CD14-positive monocyte (primary cell): ENCODE results near the gene PLEKHM2. TPM values are rescaled to one million over a fixed set of nuclear protein-coding genes. Genes with fewer than 3 reads are reported as not detected.

Experiments
- DNase-seq, 3 donors: peaks; one replicate each; pipeline ENCODE4 v3.0.0-alpha.2; 2011 to 2022
- H2AFZ ChIP-seq: 2 replicates; pipeline ENCODE4 v1.6.0; 2012; ENCODE audit warnings: mild to moderate bottlenecking, low read depth, low read length, inconsistent platforms; ENCODE audit not compliant: insufficient read depth, poor library complexity, severe bottlenecking
- H3K27ac ChIP-seq, 2 donors: 1 replicate in 1 of 2; 2 replicates in 1 of 2; pipeline ENCODE4 v1.5.1; 2012 to 2013; ENCODE audit warnings: low read length in 2 of 2, control low read depth in 1 of 2, inconsistent platforms in 1 of 2, low read depth in 1 of 2, mild to moderate bottlenecking in 1 of 2
- H3K27me3 ChIP-seq, 2 donors: one replicate each; pipeline versions ENCODE4 v1.6.0 to v1.6.1; 2011 to 2013; ENCODE audit warnings: low read length in 2 of 2; ENCODE audit not compliant: control insufficient read depth in 2 of 2, insufficient read depth in 2 of 2
- H3K36me3 ChIP-seq, 2 donors: replicated peaks in 1 of 2; 1 replicate in 1 of 2; 2 replicates in 1 of 2; pipeline versions ENCODE4 v1.5.1 to v1.6.1; 2012 to 2013; ENCODE audit warnings: low read length in 2 of 2, control low read depth in 1 of 2, inconsistent platforms in 1 of 2, mild to moderate bottlenecking in 1 of 2; ENCODE audit not compliant: insufficient read depth in 2 of 2, control insufficient read depth in 1 of 2
- H3K4me1 ChIP-seq, 2 donors: 1 replicate in 1 of 2; 2 replicates in 1 of 2; pipeline versions ENCODE4 v1.5.1 to v1.6.1; 2012 to 2013; ENCODE audit warnings: low read length in 2 of 2, control low read depth in 1 of 2, inconsistent platforms in 1 of 2, mild to moderate bottlenecking in 1 of 2, moderate library complexity in 1 of 2; ENCODE audit not compliant: insufficient read depth in 2 of 2, control insufficient read depth in 1 of 2
- H3K4me2 ChIP-seq: replicated peaks from 2 replicates; pipeline ENCODE3; 2012; ENCODE audit warnings: low read length, moderate library complexity, mild to moderate bottlenecking; ENCODE audit not compliant: poor library complexity, severe bottlenecking; ENCODE audit errors: extremely low read depth
- H3K4me3 ChIP-seq, 3 experiments: fragments of 200-600 bp in 1 of 3; sonication (generic) in 1 of 3; replicated peaks in 1 of 3; 1 replicate in 2 of 3; 2 replicates in 1 of 3; pipeline ENCODE4 v1.5.1; 2011 to 2013; ENCODE audit warnings: low read length in 3 of 3, mild to moderate bottlenecking in 3 of 3, control low read depth in 2 of 3, low read depth in 2 of 3, inconsistent platforms in 1 of 3, moderate library complexity in 1 of 3
- H3K79me2 ChIP-seq: 2 replicates; pipeline ENCODE4 v1.6.0; 2012; ENCODE audit warnings: mild to moderate bottlenecking, control low read depth, inconsistent platforms, low read length, moderate library complexity; ENCODE audit not compliant: insufficient read depth
- H3K9ac ChIP-seq: 2 replicates; pipeline ENCODE4 v1.6.0; 2017; ENCODE audit warnings: low read length, mild to moderate bottlenecking; ENCODE audit not compliant: insufficient read depth, poor library complexity, severe bottlenecking
- H3K9me3 ChIP-seq, 2 donors: replicated peaks in 1 of 2; 1 replicate in 1 of 2; 2 replicates in 1 of 2; pipeline versions ENCODE4 v1.5.1 to v1.6.1; 2012 to 2013; ENCODE audit warnings: low read length in 2 of 2, control low read depth in 1 of 2; ENCODE audit not compliant: control insufficient read depth in 1 of 2, insufficient read depth in 1 of 2
- H4K20me1 ChIP-seq: 2 replicates; pipeline ENCODE4 v1.6.0; 2012; ENCODE audit warnings: mild to moderate bottlenecking, low read length, control low read depth, moderate library complexity; ENCODE audit not compliant: insufficient read depth
- H3K27ac Mint-ChIP-seq, 7 donors: one replicate each; pipeline ENCODE4 v1.8.0; 2020; ENCODE audit warnings: mild to moderate bottlenecking in 7 of 7, mixed read lengths in 7 of 7, moderate library complexity in 6 of 7, inconsistent platforms in 2 of 7
- H3K27me3 Mint-ChIP-seq, 3 donors: one replicate each; pipeline ENCODE4 v1.8.0; 2021 to 2022; ENCODE audit warnings: low read depth in 3 of 3, mild to moderate bottlenecking in 3 of 3, mixed read lengths in 3 of 3, moderate library complexity in 3 of 3, inconsistent platforms in 1 of 3
- H3K36me3 Mint-ChIP-seq, 2 donors: one replicate each; pipeline ENCODE4 v1.8.0; 2020; ENCODE audit warnings: mixed read lengths in 2 of 2, inconsistent platforms in 1 of 2, mild to moderate bottlenecking in 1 of 2
- H3K4me1 Mint-ChIP-seq: one replicate; pipeline ENCODE4 v1.8.0; 2020; ENCODE audit warnings: mild to moderate bottlenecking, mixed read lengths
- H3K4me3 Mint-ChIP-seq, 2 donors: one replicate each; pipeline ENCODE4 v1.8.0; 2020; ENCODE audit warnings: mild to moderate bottlenecking in 2 of 2, mixed read lengths in 2 of 2, moderate library complexity in 1 of 2
- H3K9me3 Mint-ChIP-seq, 7 donors: one replicate each; pipeline ENCODE4 v1.8.0; 2020 to 2022; ENCODE audit warnings: mixed read lengths in 7 of 7, mild to moderate bottlenecking in 6 of 7, moderate library complexity in 6 of 7, inconsistent platforms in 2 of 7
- WGBS: methylation state at CpG from one replicate; pipeline ENCODE4 v1.1.5; 2013; ENCODE audit warnings: missing lambda C conversion rate; ENCODE audit not compliant: insufficient coverage; 5-methylcytosine and 5-hydroxymethylcytosine counted together
- intact Hi-C, 2 donors: fragments of 100-400 bp; cut with micrococcal nuclease; formaldehyde crosslinking; loops; one replicate each; pipeline versions ENCODE4 v1.15.0 to v1.15.1; 2023
- polyA plus RNA-seq, 3 donors: library from polyadenylated mRNA; depleted of rRNA in 1 of 3; unstranded in 2 of 3; stranded (reverse) in 1 of 3; fragments of 300-500 nt in 2 of 3; fragments of >200 nt in 1 of 3; fragmentation: Illumina TruSeq in 2 of 3; gene quantifications; 1 replicate in 2 of 3; 2 replicates in 1 of 3; pipeline ENCODE4 v1.2.3, GENCODE V29; 2012 to 2021
- TF ChIP-seq, protein P1 (sequence below): fragments of 200-600 bp; IDR thresholded peaks from one replicate; pipeline ENCODE4 v1.8.0; 2022; ENCODE audit warnings: antibody characterized with exemption, mild to moderate bottlenecking

PLEKHM2 gene
- polyA plus RNA-seq, 3 donors = 4.0 to 79.3 (median 5.8) TPM

DNA sequence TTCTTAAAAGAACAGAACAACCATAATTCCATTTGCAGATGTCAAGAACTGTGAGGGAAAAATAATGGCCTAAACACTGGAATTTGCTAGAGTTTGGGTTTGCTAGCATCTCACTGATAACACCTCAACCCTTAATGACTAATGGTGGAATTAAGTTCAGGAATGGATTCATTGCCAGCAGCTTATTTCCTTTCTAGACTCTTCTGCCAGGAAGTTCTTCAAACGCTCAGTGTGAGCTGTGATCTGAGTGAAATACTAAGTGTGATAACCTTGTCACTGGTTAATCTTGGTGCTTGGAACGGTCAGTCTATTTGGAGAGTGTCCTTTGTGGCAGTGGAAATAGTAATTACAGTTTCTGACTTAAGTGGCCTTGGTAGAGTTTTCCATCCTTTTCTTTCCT is 21.6 kb upstream of the PLEKHM2 start:
- Histone ChIP-seq H3K27me3 (no peaks in the 10 kb centered on the region), H3K79me2 (no peaks in the 10 kb centered on the region), H3K36me3 (peaks cover 44 to 69% of the 10 kb centered on the region in 2 donors), H3K4me2 (no peak overlapping the region), H4K20me1 (no peaks in the 10 kb centered on the region), H3K4me3 (no peak overlapping the region), H2AFZ (no peak overlapping the region), H3K9me3 (no peaks in the 10 kb centered on the region), H3K27ac (no peak overlapping the region), H3K4me1 (no peaks in the 10 kb centered on the region), H3K9ac (no peak overlapping the region)
- no peak for DNase-seq
- Mint-ChIP-seq H3K27me3 (no peaks in the 10 kb centered on the region), H3K4me3 (no peak overlapping the region), H3K4me1 (no peaks in the 10 kb centered on the region), H3K9me3 (peaks cover 0 to 3% (median 0%) of the 10 kb centered on the region in 7 donors), H3K36me3 (peaks cover 53 to 66% of the 10 kb centered on the region in 2 donors), H3K27ac (no peak overlapping the region)
- intact Hi-C loops = no loop called here
- WGBS = 83% methylated on average over 1 of the region's 2 CpGs
- TF ChIP-seq, protein P1, sequence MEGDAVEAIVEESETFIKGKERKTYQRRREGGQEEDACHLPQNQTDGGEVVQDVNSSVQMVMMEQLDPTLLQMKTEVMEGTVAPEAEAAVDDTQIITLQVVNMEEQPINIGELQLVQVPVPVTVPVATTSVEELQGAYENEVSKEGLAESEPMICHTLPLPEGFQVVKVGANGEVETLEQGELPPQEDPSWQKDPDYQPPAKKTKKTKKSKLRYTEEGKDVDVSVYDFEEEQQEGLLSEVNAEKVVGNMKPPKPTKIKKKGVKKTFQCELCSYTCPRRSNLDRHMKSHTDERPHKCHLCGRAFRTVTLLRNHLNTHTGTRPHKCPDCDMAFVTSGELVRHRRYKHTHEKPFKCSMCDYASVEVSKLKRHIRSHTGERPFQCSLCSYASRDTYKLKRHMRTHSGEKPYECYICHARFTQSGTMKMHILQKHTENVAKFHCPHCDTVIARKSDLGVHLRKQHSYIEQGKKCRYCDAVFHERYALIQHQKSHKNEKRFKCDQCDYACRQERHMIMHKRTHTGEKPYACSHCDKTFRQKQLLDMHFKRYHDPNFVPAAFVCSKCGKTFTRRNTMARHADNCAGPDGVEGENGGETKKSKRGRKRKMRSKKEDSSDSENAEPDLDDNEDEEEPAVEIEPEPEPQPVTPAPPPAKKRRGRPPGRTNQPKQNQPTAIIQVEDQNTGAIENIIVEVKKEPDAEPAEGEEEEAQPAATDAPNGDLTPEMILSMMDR = no peak

DNA sequence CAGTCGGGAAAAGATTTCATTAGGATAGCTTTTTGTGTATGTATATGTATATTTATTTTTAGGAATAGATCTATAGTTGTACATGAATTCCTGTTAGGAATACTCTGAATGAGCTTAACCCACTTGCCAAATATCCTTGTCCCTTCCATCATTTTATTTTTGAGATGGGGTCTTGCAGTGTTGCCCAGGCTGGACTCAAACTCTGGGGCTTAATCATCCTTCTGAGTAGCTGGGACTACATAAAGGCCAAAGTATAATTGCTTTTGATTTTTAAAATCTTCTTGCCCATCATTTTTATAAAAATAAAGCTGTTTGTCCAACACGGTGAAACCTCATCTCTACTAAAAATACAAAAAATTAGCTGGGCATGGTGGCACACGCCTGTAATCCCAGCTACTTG is 20.2 kb upstream of the PLEKHM2 start:
- Mint-ChIP-seq H3K27ac (no peak overlapping the region), H3K9me3 (no peaks in the 10 kb centered on the region), H3K36me3 (peaks cover 47 to 56% of the 10 kb centered on the region in 2 donors), H3K4me3 (no peak overlapping the region), H3K4me1 (no peaks in the 10 kb centered on the region), H3K27me3 (no peaks in the 10 kb centered on the region)
- H3K27ac ChIP-seq = no peak overlapping the region
- no peak overlapping the region for H3K4me3 ChIP-seq
- WGBS = no CpG with 5 or more reads among the region's 3 CpGs
- no peak for DNase-seq
- no peaks in the 10 kb centered on the region for H3K9me3 ChIP-seq
- H2AFZ ChIP-seq = no peak overlapping the region
- H3K4me1 ChIP-seq = no peaks in the 10 kb centered on the region
- TF ChIP-seq, protein P1 = no peak
- no peaks in the 10 kb centered on the region for H3K79me2 ChIP-seq
- peaks cover 40 to 57% of the 10 kb centered on the region in 2 donors for H3K36me3 ChIP-seq
- no peak overlapping the region for H3K9ac ChIP-seq
- intact Hi-C loops = no loop called here
- no peaks in the 10 kb centered on the region for H4K20me1 ChIP-seq
- H3K27me3 ChIP-seq = no peaks in the 10 kb centered on the region
- H3K4me2 ChIP-seq = no peak overlapping the region
